Large intestine (tissue), 12 donors: ENCODE measurements around the gene TAOK3. TPM values are rescaled to one million over a fixed set of nuclear protein-coding genes. Genes with fewer than 3 reads are reported as not detected.
"Not testable (repeated sequence)": the region's sequence is repeated elsewhere in the genome, so short reads cannot be mapped to it uniquely, and the experiment has no call there.

Experiments
- DNase-seq, 2 donors: peaks; one replicate each; pipeline versions ENCODE4 v3.0.0 to v3.0.0-alpha.2; 2013
- H3K27ac ChIP-seq: one replicate; pipeline ENCODE4 v1.5.1; 2013; ENCODE audit warnings: low read length
- H3K27me3 ChIP-seq: 2 replicates; pipeline ENCODE4 v1.6.1; 2013; ENCODE audit warnings: low read length; ENCODE audit not compliant: control insufficient read depth, insufficient read depth
- H3K36me3 ChIP-seq: 2 replicates; pipeline ENCODE4 v1.6.1; 2013; ENCODE audit warnings: low read length; ENCODE audit not compliant: control insufficient read depth, insufficient read depth
- H3K4me1 ChIP-seq: one replicate; pipeline ENCODE4 v1.6.1; 2013; ENCODE audit warnings: low read length; ENCODE audit not compliant: control insufficient read depth, insufficient read depth
- H3K4me3 ChIP-seq: one replicate; pipeline ENCODE4 v1.5.1; 2013; ENCODE audit warnings: low read length
- H3K9me3 ChIP-seq: one replicate; pipeline ENCODE4 v1.6.1; 2013; ENCODE audit warnings: mild to moderate bottlenecking, low read depth, low read length, moderate library complexity; ENCODE audit not compliant: control insufficient read depth
- WGBS: methylation state at CpG from one replicate; pipeline ENCODE4 v1.1.5; 2013; ENCODE audit warnings: low lambda C conversion rate; ENCODE audit not compliant: insufficient coverage; 5-methylcytosine and 5-hydroxymethylcytosine counted together
- long read RNA-seq, 11 donors: transcript quantifications; one replicate each; lab custom pipeline, GENCODE V29; 2026
- polyA plus RNA-seq: library from polyadenylated mRNA; unstranded; fragments of 120-200 nt; gene quantifications from one replicate; pipeline ENCODE4 v1.2.1, GENCODE V29; 2013

The TAOK3 gene
- 44.7 TPM for polyA plus RNA-seq
- long read RNA-seq, donor 1, full-length matches to known transcripts = 1 of 1 reads
- long read RNA-seq, donor 1, partial matches to known transcripts = 0 of 1 reads
- long read RNA-seq, donor 1, other reads (novel, unspliced or antisense) = 0 of 1 reads
- long read RNA-seq, donor 2, full-length matches to known transcripts = 8 of 166 reads
- long read RNA-seq, donor 2, partial matches to known transcripts = 113 of 166 reads
- long read RNA-seq, donor 2, other reads (novel, unspliced or antisense) = 45 of 166 reads
- long read RNA-seq, donor 3 = 0 reads
- long read RNA-seq, donor 4 = 0 reads
- long read RNA-seq, donor 5, partial matches to known transcripts = 17 of 18 reads
- long read RNA-seq, donor 5, other reads (novel, unspliced or antisense) = 0 of 18 reads
- long read RNA-seq, donor 6, full-length matches to known transcripts = 12 of 12 reads
- long read RNA-seq, donor 6, partial matches to known transcripts = 0 of 12 reads
- long read RNA-seq, donor 6, other reads (novel, unspliced or antisense) = 0 of 12 reads
- long read RNA-seq, donor 7, full-length matches to known transcripts = 5 of 13 reads
- long read RNA-seq, donor 7, partial matches to known transcripts = 8 of 13 reads
- long read RNA-seq, donor 7, other reads (novel, unspliced or antisense) = 0 of 13 reads
- long read RNA-seq, donor 8, full-length matches to known transcripts = 12 of 18 reads
- long read RNA-seq, donor 8, partial matches to known transcripts = 6 of 18 reads
- long read RNA-seq, donor 8, other reads (novel, unspliced or antisense) = 0 of 18 reads
- long read RNA-seq, donor 9, partial matches to known transcripts = 8 of 12 reads
- long read RNA-seq, donor 9, other reads (novel, unspliced or antisense) = 0 of 12 reads
- long read RNA-seq, donor 10, full-length matches to known transcripts = 10 of 10 reads
- long read RNA-seq, donor 10, partial matches to known transcripts = 0 of 10 reads
- long read RNA-seq, donor 10, other reads (novel, unspliced or antisense) = 0 of 10 reads
- long read RNA-seq, donor 11, full-length matches to known transcripts = 4 of 4 reads
- long read RNA-seq, donor 11, partial matches to known transcripts = 0 of 4 reads
- long read RNA-seq, donor 11, other reads (novel, unspliced or antisense) = 0 of 4 reads

GRCh38 chr12:118372541-118373495 lies at the start of gene TAOK3:
Gene TAOK3, minus strand, starts transcription at chr12:118372907. Its CDS starts 117,340 bp downstream, at chr12:118255567.
- WGBS = no CpG with 5 or more reads among the region's 75 CpGs
- H3K27me3 ChIP-seq = no peaks in the 10 kb centered on the region
- H3K4me1 ChIP-seq = peaks cover 11% of the 10 kb centered on the region
- peaks cover 3% of the 10 kb centered on the region for H3K9me3 ChIP-seq
- peak; percentile 99 for DNase-seq
- no peaks in the 10 kb centered on the region for H3K36me3 ChIP-seq
- H3K27ac ChIP-seq = peak within 1 kb of the TSS; percentile 88
- peak within 1 kb of the TSS; percentile 98 for H3K4me3 ChIP-seq

DNA sequence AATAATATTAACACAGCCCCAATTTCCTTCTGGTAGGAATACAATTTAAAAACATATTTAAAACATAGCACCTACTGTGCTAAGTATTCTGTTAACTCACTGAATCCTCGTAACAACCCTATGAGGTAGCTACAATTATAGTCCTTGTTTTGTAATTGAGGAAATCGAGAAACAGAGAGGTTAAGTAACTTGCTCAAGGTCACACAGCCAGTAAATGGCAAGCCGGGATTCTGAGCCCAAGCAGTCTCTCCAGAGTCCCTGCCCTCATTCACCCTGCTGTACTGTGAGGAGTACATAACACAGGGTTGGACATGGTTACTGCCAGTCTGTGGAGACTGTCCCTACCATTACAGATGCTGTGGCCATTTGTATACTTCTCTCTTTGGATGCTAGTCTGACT lies 48.0 kb upstream of the TAOK3 start:
- Histone ChIP-seq H3K27ac (no peak overlapping the region), H3K36me3 (peaks cover 21% of the 10 kb centered on the region), H3K27me3 (no peaks in the 10 kb centered on the region), H3K4me3 (no peak overlapping the region), H3K9me3 (no peaks in the 10 kb centered on the region), H3K4me1 (no peaks in the 10 kb centered on the region)
- no peak for DNase-seq
- no CpG with 5 or more reads among the region's 3 CpGs for WGBS

GRCh38 chr12:118418385-118419057 lies 45.8 kb upstream of the TAOK3 start:
- no peak for DNase-seq
- 100% methylated on average over 1 of the region's 1 CpG for WGBS
- Histone ChIP-seq H3K9me3 (no peaks in the 10 kb centered on the region), H3K4me1 (no peaks in the 10 kb centered on the region), H3K27ac (no peak overlapping the region), H3K4me3 (no peak overlapping the region), H3K27me3 (no peaks in the 10 kb centered on the region), H3K36me3 (peaks cover 40% of the 10 kb centered on the region)

GRCh38 chr12:118417942-118418341 lies 45.2 kb upstream of the TAOK3 start:
- no peak for DNase-seq
- Histone ChIP-seq H3K36me3 (peaks cover 45% of the 10 kb centered on the region), H3K27me3 (no peaks in the 10 kb centered on the region), H3K4me3 (no peak overlapping the region), H3K9me3 (no peaks in the 10 kb centered on the region), H3K27ac (no peak overlapping the region), H3K4me1 (no peaks in the 10 kb centered on the region)
- WGBS = no CpG with 5 or more reads among the region's 3 CpGs

DNA sequence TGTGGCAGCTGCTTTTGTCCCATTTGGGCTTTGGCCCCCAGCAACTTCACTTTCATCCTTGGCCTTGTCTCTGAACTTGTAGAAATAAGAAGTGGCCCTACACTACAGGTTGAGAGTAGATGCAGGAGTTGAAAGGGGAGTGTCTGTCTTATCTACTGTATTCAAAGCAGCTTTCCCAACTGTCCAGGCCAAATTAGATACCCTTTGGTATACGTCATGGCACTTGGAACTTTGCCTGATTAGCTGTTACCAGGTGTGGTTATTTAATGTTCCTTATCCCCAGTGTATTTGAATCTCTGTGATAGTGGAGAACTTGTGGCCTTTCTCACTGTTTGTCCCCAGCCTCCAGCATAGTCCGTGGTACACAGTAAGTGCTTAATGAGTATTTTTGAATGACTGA lies 37.1 kb upstream of the TAOK3 start:
- WGBS = 90% methylated on average over 2 of the region's 2 CpGs
- no peaks in the 10 kb centered on the region for H3K9me3 ChIP-seq
- no peak overlapping the region for H3K27ac ChIP-seq
- H3K27me3 ChIP-seq = no peaks in the 10 kb centered on the region
- no peak for DNase-seq
- H3K4me1 ChIP-seq = no peaks in the 10 kb centered on the region
- no peak overlapping the region for H3K4me3 ChIP-seq
- H3K36me3 ChIP-seq = peaks cover 60% of the 10 kb centered on the region

DNA sequence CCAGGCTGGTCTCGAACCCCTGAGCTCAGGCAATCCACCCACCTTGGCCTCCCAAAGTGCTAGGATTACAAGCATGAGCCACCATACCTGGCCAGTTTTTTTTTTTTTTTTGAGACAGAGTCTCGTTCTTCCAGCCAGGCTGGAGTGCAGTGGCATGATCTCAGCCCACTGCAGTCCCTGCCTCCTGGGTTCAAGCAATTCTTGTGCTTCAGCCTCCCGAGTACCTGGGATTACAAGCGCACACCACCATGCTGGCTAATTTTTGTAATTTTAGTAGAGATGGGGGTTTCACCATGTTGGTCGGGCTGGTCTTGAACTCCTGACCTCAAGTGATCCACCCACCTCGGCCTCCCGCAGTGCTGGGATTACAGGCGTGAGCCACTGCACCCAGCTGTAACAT lies 35.5 kb upstream of the TAOK3 start:
- H3K27me3 ChIP-seq = not testable (repeated sequence)

GRCh38 chr12:118404876-118405521 lies 32.3 kb upstream of the TAOK3 start:
- Histone ChIP-seq H3K36me3 (peaks cover 51% of the 10 kb centered on the region), H3K4me3 (no peak overlapping the region), H3K9me3 (no peaks in the 10 kb centered on the region), H3K27ac (no peak overlapping the region), H3K4me1 (no peaks in the 10 kb centered on the region), H3K27me3 (no peaks in the 10 kb centered on the region)
- WGBS = 100% methylated on average over 1 of the region's 4 CpGs
- DNase-seq = peak; percentile 20 to 24

More for the DNA sequence above, 35.5 kb upstream of the TAOK3 start:
- not testable (repeated sequence) for H3K9me3 ChIP-seq, H3K27ac ChIP-seq, DNase-seq, H3K4me1 ChIP-seq, H3K4me3 ChIP-seq
- peaks cover 52% of the 10 kb centered on the region for H3K36me3 ChIP-seq
- no CpG with 5 or more reads among the region's 8 CpGs for WGBS

DNA sequence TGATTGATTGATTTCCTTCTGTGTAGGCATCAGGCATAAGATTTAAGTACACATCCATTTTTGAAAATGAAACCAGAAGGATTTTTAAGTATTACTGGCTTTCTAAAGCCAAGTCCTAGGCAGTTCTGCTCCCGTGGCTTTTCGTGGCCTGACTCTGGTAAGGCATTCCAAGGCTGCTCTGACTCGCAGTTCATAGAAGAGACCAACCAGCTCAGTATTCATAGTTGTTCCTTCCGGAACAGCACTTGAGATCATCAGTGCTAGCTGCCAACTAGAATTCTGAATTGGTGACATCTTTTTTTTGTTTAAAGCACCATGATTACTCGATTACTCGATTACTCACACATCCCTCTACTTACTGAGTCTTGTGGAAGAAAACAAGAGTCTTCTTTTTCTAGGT lies 29.5 kb upstream of the TAOK3 start:
- H3K27me3 ChIP-seq = no peaks in the 10 kb centered on the region
- H3K27ac ChIP-seq = no peak overlapping the region
- no peaks in the 10 kb centered on the region for H3K9me3 ChIP-seq
- peaks cover 66% of the 10 kb centered on the region for H3K36me3 ChIP-seq
- H3K4me3 ChIP-seq = no peak overlapping the region
- DNase-seq = no peak
- WGBS = no CpG with 5 or more reads among the region's 6 CpGs
- H3K4me1 ChIP-seq = no peaks in the 10 kb centered on the region

DNA sequence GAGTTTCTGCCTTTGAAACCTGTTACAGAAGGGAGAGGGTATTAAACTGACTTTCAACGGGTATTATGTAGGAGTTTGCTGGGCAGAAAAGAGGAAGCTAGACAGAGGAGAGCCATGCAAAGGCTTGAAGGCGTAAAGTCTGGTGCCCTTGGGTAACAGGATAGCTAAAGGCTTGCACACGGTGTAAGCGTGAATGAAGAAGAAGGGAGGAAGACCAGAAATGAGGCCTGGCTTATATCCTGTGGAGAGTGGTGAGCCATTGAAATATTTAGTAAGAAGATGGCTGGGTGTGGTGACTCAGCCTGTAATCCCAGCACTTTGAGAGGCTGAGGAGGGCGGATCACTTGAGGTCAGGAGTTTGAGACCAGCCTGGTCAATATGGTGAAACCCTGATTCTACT lies 26.2 kb upstream of the TAOK3 start:
- H3K27ac ChIP-seq = no peak overlapping the region

More for the DNA sequence above, 26.2 kb upstream of the TAOK3 start:
- Histone ChIP-seq H3K4me1 (no peaks in the 10 kb centered on the region), H3K9me3 (no peaks in the 10 kb centered on the region), H3K4me3 (no peak overlapping the region), H3K27me3 (no peaks in the 10 kb centered on the region), H3K36me3 (peaks cover 81% of the 10 kb centered on the region)
- no peak for DNase-seq
- WGBS = 100% methylated on average over 1 of the region's 5 CpGs
